Lower leg skin (tissue), 3 donors: ENCODE measurements around the gene EYA2.

Source experiments
- CTCF ChIP-seq, 3 donors: fragments of 450-650 bp; IDR thresholded peaks; one replicate each; pipeline ENCODE4 v1.5.1; 2016; ENCODE audit warnings: antibody characterized with exemption in 3 of 3, mild to moderate bottlenecking in 3 of 3, moderate library complexity in 2 of 3
- POLR2A ChIP-seq, 2 donors: fragments of 450-650 bp; IDR thresholded peaks; one replicate each; pipeline ENCODE4 v1.6.1; 2016 to 2017; ENCODE audit warnings: antibody characterized with exemption in 2 of 2, mild to moderate bottlenecking in 1 of 2, moderate library complexity in 1 of 2

GRCh38 chr20:46879386-46879785, 15.3 kb upstream of the EYA2 start:
- TF ChIP-seq CTCF (IDR thresholded peaks at IDR 0.05) (no peak), POLR2A (IDR thresholded peaks at IDR 0.05) (no peak)
